ENCODE results near the gene TYW1B. TPM values are rescaled to one million over a fixed set of nuclear protein-coding genes. Genes with fewer than 3 reads are reported as not detected.
"Not testable (repeated sequence)": the region's sequence is repeated elsewhere in the genome, so short reads cannot be mapped to it uniquely, and the experiment has no call there.

TYW1B gene
- total RNA-seq, 1 donor, result 3.3 TPM

DNA sequence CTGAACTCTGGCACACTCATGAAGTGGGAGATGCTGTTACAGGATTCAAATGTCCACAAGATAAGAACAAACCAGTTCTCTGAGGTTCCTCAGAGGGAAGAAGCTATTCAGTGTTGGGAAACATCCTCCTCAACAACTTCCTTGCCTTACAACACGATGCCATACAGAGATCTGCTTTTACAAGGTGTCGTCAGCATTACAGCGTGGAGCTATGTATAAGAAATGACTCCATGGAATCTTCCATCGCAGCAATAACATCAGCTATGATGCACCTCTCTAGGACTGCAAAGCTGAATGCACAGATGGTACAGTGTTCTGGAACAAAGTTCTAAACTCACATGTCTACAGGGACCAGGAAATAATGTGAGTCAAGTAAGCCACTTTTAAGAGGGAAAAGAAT, 122.3 kb downstream of the TYW1B start:
- H3K27me3 ChIP-seq (ENCODE audit: insufficient read depth, low read length); H3K4me3 ChIP-seq (ENCODE audit: low read length); H3K4me1 ChIP-seq (ENCODE audit: insufficient read depth, low read length); H3K9me3 ChIP-seq (ENCODE audit: low read depth, low read length): not testable (repeated sequence)

DNA sequence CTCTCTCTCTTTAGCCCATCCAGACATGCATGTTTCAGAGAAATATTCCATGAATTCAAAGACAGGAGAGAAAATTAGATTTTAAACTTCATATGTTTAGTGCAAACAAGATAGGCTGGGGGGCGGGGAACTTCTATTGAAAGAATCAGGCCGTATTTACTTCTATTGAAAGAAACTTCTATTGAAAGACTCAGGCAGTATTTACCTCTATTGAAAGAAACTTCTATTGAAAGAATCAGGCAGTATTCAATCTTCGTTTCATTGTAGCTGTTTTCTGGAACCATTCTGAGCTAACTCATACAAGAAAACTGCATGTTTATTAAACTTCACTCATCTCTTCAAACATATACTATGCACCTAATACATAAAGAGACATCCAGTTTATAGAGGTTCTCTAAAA, 123.1 kb downstream of the TYW1B start:
- no peaks in the 10 kb centered on the region for H3K4me1 ChIP-seq (ENCODE audit: insufficient read depth, low read length)
- H3K27me3 ChIP-seq (ENCODE audit: insufficient read depth, low read length), result no peaks in the 10 kb centered on the region
- H3K4me3 ChIP-seq (ENCODE audit: low read length), result no peak overlapping the region

DNA sequence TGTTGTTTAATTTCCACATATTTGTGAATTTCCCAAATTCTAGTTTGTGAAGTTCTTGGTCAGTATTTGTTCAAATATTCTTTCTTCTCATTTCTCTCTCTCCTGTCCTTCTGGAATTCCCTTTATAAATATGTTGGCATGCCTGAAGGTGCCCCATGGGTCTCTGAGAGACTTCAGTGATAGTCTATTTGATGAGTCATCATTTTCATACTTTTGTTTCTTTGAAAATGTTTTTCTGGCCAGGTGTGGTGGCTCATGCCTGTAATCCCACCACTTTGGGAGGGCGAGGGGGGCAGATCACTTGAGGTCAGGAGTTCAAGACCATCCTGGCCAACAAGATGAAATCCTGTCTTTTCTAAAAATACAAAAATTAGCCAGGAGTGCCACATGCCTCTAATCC, 127.5 kb downstream of the TYW1B start:
- not testable (repeated sequence) for H3K4me3 ChIP-seq (ENCODE audit: low read length); H3K27me3 ChIP-seq (ENCODE audit: insufficient read depth, low read length); H3K4me1 ChIP-seq (ENCODE audit: insufficient read depth, low read length); H3K9me3 ChIP-seq (ENCODE audit: low read depth, low read length)

More for the DNA sequence above, 123.1 kb downstream of the TYW1B start:
- H3K9me3 ChIP-seq (ENCODE audit: low read depth, low read length), result no peaks in the 10 kb centered on the region

DNA sequence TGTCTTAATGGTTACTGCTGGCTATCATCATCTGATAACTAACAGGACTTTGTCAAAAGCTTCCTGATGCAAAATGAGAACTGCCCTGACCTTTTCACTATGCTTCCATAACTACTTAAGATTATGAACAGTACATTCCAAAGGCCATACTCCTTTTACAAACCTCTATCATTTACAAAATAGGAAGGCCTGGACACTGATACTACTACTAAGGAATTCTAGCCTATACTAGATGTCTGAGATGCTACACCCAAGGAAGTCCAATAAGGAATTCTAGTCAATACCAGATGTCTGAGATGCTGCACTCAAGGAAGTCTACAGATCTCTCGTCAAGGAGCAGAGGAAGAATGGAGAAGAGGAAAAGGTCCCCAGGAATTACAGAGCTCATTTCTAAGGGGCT, 130.9 kb downstream of the TYW1B start:
- H3K4me3 ChIP-seq (ENCODE audit: low read length); H3K9me3 ChIP-seq (ENCODE audit: low read depth, low read length); H3K27me3 ChIP-seq (ENCODE audit: insufficient read depth, low read length); H3K4me1 ChIP-seq (ENCODE audit: insufficient read depth, low read length): not testable (repeated sequence)

DNA sequence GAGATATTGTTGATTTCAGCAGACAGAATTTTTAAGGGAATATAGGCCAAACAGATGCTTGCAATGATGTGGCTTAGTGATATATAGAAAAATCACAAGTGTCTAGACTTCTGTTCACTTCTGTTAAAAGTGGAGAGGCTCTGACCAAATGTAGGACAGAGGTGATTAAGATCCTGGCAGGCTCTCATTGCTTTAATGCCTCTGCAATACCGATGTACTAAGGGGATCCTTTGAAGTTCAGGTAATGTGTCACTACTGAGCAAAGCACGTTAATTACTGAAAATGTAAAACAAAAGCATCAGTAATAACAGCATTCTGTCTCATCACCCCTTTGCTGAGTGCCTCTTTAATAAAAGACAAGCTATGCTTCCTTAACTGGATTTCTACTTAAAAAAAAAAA, 131.4 kb downstream of the TYW1B start:
- H3K9me3 ChIP-seq (ENCODE audit: low read depth, low read length); H3K4me3 ChIP-seq (ENCODE audit: low read length); H3K4me1 ChIP-seq (ENCODE audit: insufficient read depth, low read length); H3K27me3 ChIP-seq (ENCODE audit: insufficient read depth, low read length): not testable (repeated sequence)

DNA sequence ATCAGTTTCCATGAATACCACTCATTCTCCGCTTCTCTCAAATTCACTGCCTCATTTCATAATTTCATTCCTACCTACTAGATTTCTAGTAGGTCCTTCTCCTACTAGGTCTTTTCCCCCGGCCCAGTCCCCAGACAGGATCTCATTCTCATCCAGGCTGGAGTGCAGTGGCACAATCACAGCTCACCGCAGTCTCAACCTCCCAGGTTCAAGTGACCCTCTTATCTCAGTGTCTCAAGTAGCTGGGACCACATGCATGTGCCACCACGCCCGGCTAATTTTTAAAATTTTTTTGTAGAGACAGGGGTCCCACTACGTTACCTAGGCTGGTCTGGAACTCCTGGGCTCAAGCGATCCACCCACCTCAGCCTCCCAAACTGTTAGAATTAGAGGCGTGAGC, 132.5 kb downstream of the TYW1B start:
- H3K4me3 ChIP-seq (ENCODE audit: low read length); H3K27me3 ChIP-seq (ENCODE audit: insufficient read depth, low read length); H3K4me1 ChIP-seq (ENCODE audit: insufficient read depth, low read length); H3K9me3 ChIP-seq (ENCODE audit: low read depth, low read length): not testable (repeated sequence)

DNA sequence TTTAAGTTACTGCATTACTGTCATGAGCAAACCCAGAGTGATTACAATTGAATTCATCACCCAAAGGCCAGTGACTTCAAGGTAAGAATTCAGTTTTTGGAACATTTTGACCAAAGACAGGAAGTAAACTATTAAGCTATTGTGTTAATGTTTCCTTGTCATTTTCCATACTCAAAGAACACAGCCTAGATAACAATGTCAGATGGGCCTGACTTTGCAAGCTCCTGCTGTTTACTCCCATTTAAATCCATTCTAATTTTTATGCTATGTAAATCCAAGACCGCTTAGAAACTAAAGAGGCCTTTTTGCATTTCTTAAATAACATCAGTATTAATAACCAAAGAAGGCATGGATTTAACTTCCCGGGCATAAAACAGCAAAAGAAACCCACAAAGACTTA, 136.6 kb downstream of the TYW1B start:
- not testable (repeated sequence) for H3K9me3 ChIP-seq (ENCODE audit: low read depth, low read length); H3K4me1 ChIP-seq (ENCODE audit: insufficient read depth, low read length); H3K4me3 ChIP-seq (ENCODE audit: low read length); H3K27me3 ChIP-seq (ENCODE audit: insufficient read depth, low read length)

DNA sequence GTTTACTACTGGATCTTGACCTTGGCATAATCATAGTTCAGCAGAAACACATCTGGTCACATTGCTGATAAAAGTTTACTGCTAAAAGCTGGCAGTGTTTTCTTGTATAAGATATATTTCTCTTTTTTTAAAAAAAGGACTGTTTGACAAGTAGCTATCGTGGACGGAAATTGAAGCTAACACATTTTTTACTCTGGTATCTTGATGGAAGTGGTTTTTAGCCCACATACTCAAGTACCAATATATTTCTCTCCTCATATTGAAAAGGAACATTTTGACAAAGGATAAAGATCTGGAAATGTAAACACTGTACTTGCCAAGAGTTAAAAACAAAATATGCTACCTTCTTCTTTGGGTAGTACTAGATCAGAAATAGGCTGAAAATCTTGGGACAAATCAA, 137.8 kb downstream of the TYW1B start:
- H3K4me3 ChIP-seq (ENCODE audit: low read length); H3K4me1 ChIP-seq (ENCODE audit: insufficient read depth, low read length); H3K9me3 ChIP-seq (ENCODE audit: low read depth, low read length); H3K27me3 ChIP-seq (ENCODE audit: insufficient read depth, low read length): not testable (repeated sequence)

DNA sequence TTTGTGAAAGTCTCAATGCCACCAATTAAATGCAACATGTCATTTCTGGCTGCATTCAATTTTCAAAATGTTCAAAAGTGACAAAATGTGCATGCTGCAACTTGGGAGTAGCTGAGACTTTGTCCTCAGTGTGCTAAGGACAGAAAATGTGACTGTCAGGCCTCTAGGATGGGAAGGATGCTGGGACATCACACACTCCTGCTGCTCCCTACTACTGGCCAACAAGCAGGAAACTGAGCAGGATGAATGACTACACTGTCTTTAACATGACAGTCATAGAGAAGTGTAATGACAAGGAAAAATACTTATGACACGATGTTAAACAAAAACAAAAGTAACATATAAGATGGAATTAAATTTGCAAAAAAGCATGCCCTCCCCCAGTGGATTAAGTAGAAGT, 138.7 kb downstream of the TYW1B start:
- H3K4me1 ChIP-seq (ENCODE audit: insufficient read depth, low read length); H3K9me3 ChIP-seq (ENCODE audit: low read depth, low read length); H3K4me3 ChIP-seq (ENCODE audit: low read length); H3K27me3 ChIP-seq (ENCODE audit: insufficient read depth, low read length): not testable (repeated sequence)

DNA sequence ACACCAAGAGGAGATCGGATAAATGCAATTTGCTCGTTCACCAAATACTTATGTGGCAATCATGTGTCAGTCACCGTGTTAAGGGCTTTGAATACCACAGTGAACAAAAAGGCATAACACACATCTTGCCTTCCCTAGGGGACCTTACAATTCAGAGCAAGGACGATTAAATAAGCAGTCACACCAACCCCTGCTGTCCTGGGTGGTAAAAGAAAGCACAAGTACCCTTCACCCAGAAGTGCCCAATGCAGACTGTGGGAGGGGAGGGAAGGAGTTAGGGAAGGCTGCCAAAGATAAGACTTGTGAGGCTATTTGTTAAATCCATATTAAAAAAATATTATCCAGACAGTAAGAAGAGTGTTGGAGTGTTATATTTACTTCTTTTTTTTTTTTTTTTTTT, 146.8 kb downstream of the TYW1B start:
- not testable (repeated sequence) for H3K4me3 ChIP-seq (ENCODE audit: low read length); H3K27me3 ChIP-seq (ENCODE audit: insufficient read depth, low read length); H3K4me1 ChIP-seq (ENCODE audit: insufficient read depth, low read length); H3K9me3 ChIP-seq (ENCODE audit: low read depth, low read length)

DNA sequence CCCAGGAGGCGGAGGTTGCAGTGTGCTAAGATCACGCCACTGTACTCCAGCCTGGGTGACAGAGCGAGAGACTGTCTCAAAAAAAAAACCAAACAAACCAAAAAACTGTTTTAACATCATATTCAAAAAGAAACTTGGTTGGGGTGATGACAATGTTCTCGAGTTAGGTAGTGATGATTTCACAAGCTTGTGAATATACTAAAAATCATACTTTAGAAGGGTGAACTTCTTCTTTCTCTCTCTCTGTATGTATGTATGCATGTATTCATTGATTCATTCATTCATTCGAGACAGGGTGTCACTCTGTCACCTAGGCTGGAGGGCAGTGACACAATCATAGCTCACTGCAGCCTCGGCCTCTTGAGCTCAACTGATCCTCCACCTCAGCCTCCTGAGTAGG, 151.1 kb downstream of the TYW1B start:
- not testable (repeated sequence) for H3K27me3 ChIP-seq (ENCODE audit: insufficient read depth, low read length); H3K4me3 ChIP-seq (ENCODE audit: low read length); H3K9me3 ChIP-seq (ENCODE audit: low read depth, low read length); H3K4me1 ChIP-seq (ENCODE audit: insufficient read depth, low read length)

DNA sequence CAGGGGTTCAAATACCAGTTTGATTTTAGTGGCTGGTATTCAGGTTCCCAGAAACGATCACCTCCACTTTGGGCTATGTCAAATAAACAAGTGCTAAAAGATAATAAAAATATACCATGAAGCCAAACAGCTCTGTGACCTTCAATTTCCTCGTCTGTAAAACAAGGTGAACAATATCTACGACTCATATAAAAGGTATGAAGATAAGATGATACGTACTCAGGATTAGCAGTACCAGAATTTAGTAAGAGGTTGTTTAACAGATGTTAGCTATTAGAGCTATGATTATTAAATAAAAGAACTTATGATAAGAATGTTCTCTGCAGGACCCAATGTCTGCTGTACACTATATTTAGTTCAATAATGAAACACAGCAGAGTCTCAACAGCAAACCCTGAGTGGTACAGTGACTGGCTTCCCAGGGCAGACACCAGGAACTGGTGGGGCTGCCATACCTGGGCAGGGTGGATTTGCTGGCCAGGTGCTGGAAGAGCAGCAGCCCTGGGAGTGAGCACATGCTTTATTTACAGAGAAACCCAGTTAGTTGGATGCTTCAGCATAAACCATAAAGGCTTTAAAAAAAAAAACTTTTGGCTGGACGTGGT, 151.8 kb downstream of the TYW1B start:
- not testable (repeated sequence) for H3K4me3 ChIP-seq (ENCODE audit: low read length); H3K27me3 ChIP-seq (ENCODE audit: insufficient read depth, low read length); H3K9me3 ChIP-seq (ENCODE audit: low read depth, low read length); H3K4me1 ChIP-seq (ENCODE audit: insufficient read depth, low read length)

DNA sequence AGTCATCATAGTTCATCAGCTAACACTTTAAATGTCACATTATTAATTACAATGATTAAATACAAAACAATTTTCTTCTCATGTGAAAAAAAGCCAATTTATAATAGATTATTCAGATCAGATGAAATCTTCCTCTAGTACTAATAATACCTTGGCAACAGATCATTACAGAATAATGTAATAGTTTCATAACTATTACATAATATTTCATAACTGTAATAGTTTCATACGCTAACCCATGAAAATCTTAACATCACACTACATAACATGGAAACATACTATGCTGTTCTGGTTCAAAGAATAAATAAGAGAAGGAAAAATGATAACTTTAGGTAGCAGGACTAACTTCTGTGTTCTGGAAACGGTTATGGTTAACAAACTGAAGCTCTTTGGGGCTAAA, 152.3 kb downstream of the TYW1B start:
- not testable (repeated sequence) for H3K4me1 ChIP-seq (ENCODE audit: insufficient read depth, low read length); H3K27me3 ChIP-seq (ENCODE audit: insufficient read depth, low read length); H3K9me3 ChIP-seq (ENCODE audit: low read depth, low read length); H3K4me3 ChIP-seq (ENCODE audit: low read length)

DNA sequence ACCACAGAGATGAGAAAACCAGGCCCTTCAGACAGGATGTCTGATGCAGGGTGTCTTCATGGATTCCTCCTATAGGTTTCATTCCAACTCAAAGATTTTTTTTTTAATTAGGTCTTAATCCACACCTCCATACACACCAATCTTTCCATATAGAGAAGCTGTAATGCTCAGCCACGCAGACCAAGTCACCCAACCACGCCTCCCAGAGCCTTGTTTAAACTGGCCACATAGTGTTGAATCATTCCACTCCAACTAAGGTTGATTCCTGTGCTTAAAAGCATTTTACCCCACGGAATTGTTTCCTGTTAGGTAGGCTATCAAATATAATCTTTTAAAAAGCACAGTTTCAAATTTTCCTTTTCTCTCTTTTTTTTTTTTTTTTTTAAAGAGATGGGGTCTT, 153.6 kb downstream of the TYW1B start:
- H3K9me3 ChIP-seq (ENCODE audit: low read depth, low read length), result no peaks in the 10 kb centered on the region
- no peaks in the 10 kb centered on the region for H3K27me3 ChIP-seq (ENCODE audit: insufficient read depth, low read length)
- no peak overlapping the region for H3K4me3 ChIP-seq (ENCODE audit: low read length)

DNA sequence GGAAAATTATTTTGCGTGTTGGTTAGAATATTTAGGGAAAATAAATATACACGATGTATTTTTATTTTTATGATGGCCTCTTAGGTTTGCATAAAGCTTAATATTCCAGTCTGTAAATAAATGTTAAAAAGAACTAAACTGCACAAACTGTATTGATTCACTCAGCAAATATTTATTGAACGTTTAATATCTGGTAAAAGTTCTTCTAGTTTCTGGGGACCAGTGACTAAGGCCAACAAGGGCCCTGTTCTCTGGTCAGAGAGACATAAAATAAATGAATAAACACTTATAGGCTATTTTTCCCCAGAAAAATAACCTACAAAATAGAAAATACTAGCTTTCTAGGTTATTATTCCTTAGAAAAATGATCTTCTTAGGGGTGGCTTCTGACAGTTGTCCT, 157.2 kb downstream of the TYW1B start:
- not testable (repeated sequence) for H3K4me3 ChIP-seq (ENCODE audit: low read length); H3K9me3 ChIP-seq (ENCODE audit: low read depth, low read length); H3K4me1 ChIP-seq (ENCODE audit: insufficient read depth, low read length); H3K27me3 ChIP-seq (ENCODE audit: insufficient read depth, low read length)

More for the DNA sequence above, 153.6 kb downstream of the TYW1B start:
- H3K4me1 ChIP-seq (ENCODE audit: insufficient read depth, low read length), result no peaks in the 10 kb centered on the region

DNA sequence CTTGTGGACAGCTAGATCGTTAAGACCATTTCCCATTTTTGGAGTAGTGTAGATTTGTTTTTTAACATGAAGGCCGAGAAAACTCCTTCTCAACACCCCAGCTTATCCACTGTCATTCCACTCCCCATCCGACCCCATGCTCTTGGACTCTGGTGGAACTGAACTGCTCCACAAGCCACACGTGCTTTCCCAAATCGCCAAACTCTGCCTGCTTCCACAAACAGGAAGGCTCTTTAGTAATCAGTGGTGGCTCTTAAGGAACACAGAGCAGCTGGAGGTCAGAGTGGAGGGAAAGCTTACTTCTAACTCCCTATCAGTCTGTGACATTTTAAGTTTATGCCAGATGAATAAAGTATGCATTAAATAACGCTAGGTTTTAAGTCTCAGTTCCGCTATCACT, 159.6 kb downstream of the TYW1B start:
- not testable (repeated sequence) for H3K4me3 ChIP-seq (ENCODE audit: low read length); H3K27me3 ChIP-seq (ENCODE audit: insufficient read depth, low read length); H3K9me3 ChIP-seq (ENCODE audit: low read depth, low read length); H3K4me1 ChIP-seq (ENCODE audit: insufficient read depth, low read length)

DNA sequence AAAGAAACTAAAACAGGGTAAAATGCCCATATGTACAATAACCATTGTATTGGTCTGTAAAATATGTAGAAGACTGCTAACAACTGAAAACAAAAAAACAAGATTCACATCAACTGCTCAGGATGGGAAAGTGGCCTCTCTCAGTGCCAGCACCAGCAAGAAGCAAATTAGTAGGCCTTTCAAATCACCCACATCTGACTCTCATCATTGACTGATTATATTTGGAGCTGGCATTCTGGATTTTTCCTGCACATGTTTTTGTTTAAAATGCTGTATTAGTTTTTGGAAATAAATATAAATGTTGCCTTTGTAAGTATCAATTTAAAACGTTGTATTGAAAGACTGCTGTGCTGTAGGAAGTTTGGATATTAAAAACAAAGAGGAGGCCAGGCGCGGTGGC, 161.0 kb downstream of the TYW1B start:
- H3K4me3 ChIP-seq (ENCODE audit: low read length); H3K4me1 ChIP-seq (ENCODE audit: insufficient read depth, low read length); H3K9me3 ChIP-seq (ENCODE audit: low read depth, low read length): not testable (repeated sequence)

More for the DNA sequence above, 161.0 kb downstream of the TYW1B start:
- H3K27me3 ChIP-seq (ENCODE audit: insufficient read depth, low read length), result not testable (repeated sequence)

Data from mononuclear cell (primary cell).